ENCODE data around the gene TIAL1.
A peak's percentile ranks its signal among the peaks of the same experiment; 100 is the strongest.

Gene TIAL1

DNA sequence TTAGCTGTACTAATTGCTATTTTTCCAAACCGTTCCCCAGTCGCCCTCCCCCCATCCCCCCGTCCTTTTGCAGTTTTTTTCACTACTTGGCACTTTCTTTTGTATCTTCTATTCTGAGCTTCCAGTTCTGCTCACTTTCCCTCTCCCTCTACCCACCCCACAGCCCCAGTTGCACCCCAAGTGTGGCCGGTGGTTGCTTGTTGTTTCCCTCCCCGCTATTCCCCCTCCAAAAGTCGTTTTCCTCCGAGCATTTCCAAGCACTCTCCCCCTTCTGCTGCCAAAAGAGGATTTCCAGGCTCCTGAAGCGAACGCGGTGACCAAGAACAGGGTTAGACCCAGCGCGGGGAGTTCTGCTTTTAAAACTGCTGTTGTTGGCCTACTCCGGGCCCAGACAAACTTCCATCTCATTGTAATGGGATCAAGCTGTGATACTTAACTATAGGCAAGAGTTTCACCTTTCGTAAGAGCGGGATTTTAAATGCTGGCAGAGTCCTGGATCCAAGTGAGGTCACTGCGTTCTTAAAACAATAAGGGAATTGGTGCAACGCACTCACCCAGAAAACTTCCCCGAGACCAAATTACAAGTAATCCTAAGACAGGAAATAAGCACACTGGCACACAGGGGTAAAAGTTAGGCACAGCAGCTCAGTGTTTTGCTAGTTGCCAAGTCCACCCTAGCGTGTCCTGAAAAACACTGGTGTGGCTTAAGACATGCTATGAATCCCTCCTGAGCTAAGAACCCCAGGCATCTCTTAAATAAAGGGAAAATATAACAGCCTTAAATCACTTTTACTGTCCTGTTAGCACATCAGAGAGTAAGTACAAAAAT is 52.7 kb downstream of the TIAL1 start:
- peaks cover 11% of the 10 kb centered on the region for H3K27me3 Mint-ChIP-seq
- H3K4me1 Mint-ChIP-seq: peaks cover 25% of the 10 kb centered on the region
- H3K4me3 Mint-ChIP-seq: peak overlapping the region; percentile 84 to 90
- DNase-seq (no peak), ATAC-seq (no peak)
- no peaks in the 10 kb centered on the region for H3K9me3 Mint-ChIP-seq
- H3K27ac Mint-ChIP-seq: peak overlapping the region in 1 of 2 donors; percentile 92

DNA sequence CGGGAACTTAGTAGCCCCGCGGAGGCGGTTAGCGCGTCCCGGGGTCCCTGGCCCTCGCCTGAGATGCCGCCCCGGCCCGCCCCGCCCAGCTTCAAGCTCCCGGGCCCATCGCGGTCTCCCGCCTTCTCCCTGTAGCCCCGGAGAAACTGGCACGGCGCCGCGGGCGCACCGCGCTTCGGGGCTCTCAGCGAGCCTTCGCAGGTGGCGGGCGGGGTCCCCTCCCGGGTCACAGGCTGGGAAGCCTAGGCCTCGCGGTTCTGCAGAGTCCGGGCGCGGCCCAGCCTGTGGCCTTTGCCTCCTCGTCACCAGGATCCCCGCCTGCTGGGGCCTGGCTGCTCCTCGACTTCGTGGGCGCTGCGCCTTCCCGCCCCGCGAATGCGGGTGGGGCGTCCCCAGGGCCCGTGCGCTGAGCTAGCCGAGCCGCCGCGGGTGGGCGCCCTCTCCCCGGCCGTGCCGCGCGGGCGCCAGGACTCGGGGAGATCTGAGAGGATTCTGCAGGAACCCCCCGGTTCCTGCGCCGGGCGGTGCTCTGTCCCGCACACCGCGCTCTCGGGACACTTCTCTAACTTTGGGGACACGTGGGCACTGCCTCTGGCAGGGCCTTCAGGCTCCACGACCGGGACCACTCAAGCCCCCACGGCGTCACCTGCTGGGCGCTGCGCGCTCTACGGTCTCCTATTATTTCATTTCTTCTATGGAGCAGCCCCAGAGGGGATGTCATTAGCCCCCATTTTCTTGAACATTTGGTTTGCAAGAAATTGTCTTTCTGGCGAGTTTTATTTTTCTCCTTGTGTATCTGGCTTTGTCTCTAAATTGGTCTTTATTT is 53.6 kb downstream of the TIAL1 start:
- DNase-seq (peak; percentile 70 to 78), ATAC-seq (peak; percentile 61)
- H3K9me3 Mint-ChIP-seq: no peaks in the 10 kb centered on the region

DNA sequence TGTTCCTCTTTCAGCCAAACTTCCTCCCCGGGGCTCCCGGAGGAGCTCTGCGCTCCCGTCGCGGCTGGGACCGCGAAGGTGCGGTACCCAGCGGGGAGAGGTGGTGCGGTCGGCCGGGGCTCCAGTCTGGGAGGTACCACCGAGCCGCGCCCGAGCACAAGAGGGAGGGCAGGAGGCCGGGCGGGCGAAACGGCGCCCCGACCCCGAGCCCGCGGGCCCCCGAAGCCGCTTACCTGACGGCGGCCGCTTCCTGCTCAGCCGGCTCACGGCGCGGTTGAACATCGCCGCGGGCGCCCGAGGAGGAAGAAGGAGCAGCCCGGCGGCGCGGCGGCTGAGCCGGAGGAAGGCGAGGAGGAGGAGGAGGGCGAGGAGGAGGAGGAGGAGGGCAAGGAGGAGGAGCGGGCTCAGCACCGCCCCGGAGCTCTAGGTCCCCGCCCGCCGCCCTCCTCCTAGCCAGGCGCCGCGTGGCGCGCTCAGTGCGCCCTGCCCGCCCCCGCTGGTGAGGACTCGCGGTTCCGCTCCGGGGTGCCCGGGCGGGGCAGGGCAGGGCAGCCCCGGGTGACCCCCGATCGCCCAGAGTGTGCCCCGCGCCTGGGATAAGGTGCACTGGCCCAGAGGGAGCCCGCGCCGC is 54.3 kb downstream of the TIAL1 start, which contains the start of gene RGS10:
Gene RGS10 (minus strand): TSS at position 363 of the 631 bp plus-strand sequence. CDS start 81 bp downstream, at position 282.
- no peaks in the 10 kb centered on the region for H3K9me3 Mint-ChIP-seq
- peak within 1 kb of the TSS; percentile 84 to 90 for H3K4me3 Mint-ChIP-seq
- DNase-seq (peak; percentile 85 to 86), ATAC-seq (peak; percentile 80)
- peak within 1 kb of the TSS; percentile 83 to 92 for H3K27ac Mint-ChIP-seq
- peaks cover 3% of the 10 kb centered on the region for H3K27me3 Mint-ChIP-seq
- H3K4me1 Mint-ChIP-seq: peaks cover 41% of the 10 kb centered on the region

More for the DNA sequence above, 53.6 kb downstream of the TIAL1 start:
- H3K27ac Mint-ChIP-seq: peak overlapping the region; percentile 69 to 92
- peaks cover 34% of the 10 kb centered on the region for H3K4me1 Mint-ChIP-seq
- peaks cover 10% of the 10 kb centered on the region for H3K27me3 Mint-ChIP-seq
- H3K4me3 Mint-ChIP-seq: peak overlapping the region; percentile 84 to 90

DNA sequence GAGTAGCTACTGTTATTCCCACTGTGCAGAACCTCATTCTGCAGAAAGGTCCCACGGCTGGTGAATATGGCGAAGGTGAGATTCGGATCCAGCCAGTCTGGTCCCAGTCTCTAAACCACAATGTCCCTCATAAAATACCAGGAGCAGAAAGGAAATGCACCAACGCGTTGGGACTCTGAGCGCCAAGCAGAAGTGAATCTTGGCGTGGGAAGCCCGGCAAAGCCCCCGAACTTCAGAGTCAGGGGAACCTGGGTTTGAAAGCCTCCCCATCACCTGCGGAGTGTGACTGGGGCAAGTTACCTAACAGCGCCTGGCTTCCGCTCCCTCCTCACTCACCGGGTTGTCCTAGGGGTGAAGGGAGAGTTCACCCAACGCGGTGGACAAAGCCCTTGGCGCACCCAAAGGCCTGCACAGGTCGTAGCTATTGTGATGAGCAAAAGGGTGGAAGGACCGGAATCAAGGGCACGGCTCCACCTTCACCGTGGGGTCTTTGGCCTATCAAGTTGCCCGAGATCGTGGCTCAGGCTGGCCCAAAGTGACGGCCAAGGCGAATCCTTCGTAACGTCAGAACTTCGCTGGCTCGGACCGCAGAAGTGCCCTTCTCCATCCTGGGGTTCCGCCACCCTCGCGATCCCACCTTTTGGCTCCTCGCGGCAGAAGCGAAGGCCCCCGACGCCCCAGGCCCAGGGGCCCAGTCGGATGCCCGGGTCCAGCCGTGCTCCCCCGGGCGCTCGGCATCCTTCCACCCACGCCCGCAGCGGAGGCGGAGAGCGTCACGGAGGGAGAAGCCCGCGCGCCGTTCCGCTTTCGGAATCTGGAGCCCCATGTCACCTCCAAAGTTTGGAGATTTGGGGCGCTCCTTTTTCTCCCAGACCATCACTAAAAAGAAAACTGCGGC is 55.1 kb downstream of the TIAL1 start:
- ATAC-seq (peak; percentile 31), DNase-seq (peak; percentile 71)
- peak overlapping the region; percentile 82 to 83 for H3K4me3 Mint-ChIP-seq
- H3K27ac Mint-ChIP-seq: peak overlapping the region; percentile 83 to 88
- H3K4me1 Mint-ChIP-seq: peaks cover 49% of the 10 kb centered on the region
- H3K27me3 Mint-ChIP-seq: no peaks in the 10 kb centered on the region
- no peaks in the 10 kb centered on the region for H3K9me3 Mint-ChIP-seq

DNA sequence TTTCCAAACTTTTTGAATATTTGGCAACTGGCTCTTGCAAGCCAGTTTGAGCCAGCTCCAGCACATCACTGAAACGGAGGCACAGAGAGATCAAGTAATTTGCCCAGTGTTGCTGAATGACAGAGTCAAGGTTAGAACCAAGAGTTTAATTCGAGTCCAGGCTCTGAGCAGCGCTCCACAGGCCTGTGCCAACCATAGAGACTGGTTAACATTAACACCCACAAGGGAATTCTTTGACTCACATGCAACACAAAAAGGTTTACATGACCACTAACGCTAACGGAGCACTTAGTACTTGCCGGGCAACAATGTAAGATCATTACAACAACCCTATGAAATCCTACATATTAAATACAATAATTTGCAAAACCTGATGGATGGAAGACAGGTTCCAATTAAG is 55.7 kb downstream of the TIAL1 start:
- ATAC-seq (peak; percentile 28), DNase-seq (peak; percentile 28 to 54)

DNA sequence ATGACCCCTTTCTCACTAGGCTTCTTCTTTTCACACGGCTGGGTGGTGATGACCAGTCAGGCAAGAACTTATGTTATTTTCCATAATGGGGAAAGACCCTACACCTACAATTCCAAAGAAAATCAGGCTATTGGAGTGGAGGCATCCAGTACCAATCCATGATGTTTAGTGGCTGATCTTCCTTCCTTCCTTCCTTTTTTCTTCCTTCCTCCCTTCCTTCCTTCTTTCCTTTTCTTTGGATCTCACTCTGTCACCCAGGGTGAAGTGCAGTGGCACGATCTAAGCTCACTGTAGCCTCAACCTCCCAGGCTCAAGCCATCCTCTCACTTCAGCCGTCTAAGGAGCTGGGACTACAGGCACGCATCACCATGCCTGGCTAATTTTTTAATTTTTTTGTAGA is 56.7 kb downstream of the TIAL1 start:
- H3K4me3 Mint-ChIP-seq: peak overlapping the region; percentile 82 to 83
- DNase-seq (no peak), ATAC-seq (no peak)
- peaks cover 65% of the 10 kb centered on the region for H3K4me1 Mint-ChIP-seq
- H3K9me3 Mint-ChIP-seq: no peaks in the 10 kb centered on the region
- H3K27me3 Mint-ChIP-seq: no peaks in the 10 kb centered on the region
- peak overlapping the region; percentile 69 to 88 for H3K27ac Mint-ChIP-seq

More for the DNA sequence above, 55.7 kb downstream of the TIAL1 start:
- Mint-ChIP-seq H3K27ac (peak overlapping the region; percentile 29 to 83), H3K4me1 (peaks cover 55% of the 10 kb centered on the region), H3K4me3 (peak overlapping the region; percentile 82 to 83), H3K27me3 (no peaks in the 10 kb centered on the region), H3K9me3 (no peaks in the 10 kb centered on the region)

DNA sequence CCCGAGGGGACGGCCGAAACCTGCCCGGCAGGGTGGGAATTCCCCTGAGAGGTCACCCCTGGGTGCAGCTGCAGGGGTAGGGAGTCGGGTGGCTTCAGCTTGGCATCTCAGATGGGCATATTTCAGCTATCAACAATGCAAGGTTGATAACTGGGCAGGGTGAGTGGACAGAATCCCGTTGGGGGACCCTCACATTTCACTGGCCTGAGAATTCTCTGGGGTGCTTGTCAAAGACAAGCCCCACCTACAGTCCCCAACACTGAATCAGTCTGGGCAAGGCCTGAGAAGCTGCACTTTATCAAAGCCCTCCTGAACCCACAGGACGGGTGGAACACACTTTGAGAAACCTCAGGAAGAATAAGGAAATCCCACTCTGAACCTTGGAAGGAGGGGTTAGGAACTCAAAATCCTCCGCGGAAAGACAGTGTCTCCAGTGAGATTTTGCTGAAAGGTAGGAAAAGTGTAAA is 57.4 kb downstream of the TIAL1 start:
- H3K4me3 Mint-ChIP-seq: peak overlapping the region; percentile 82 to 83
- peak overlapping the region in 1 of 2 donors; percentile 99 for H3K27ac Mint-ChIP-seq
- H3K4me1 Mint-ChIP-seq: peaks cover 72% of the 10 kb centered on the region
- no peaks in the 10 kb centered on the region for H3K27me3 Mint-ChIP-seq
- H3K9me3 Mint-ChIP-seq: no peaks in the 10 kb centered on the region
- DNase-seq (peak in 1 of 2 donors; percentile 27), ATAC-seq (no peak)

DNA sequence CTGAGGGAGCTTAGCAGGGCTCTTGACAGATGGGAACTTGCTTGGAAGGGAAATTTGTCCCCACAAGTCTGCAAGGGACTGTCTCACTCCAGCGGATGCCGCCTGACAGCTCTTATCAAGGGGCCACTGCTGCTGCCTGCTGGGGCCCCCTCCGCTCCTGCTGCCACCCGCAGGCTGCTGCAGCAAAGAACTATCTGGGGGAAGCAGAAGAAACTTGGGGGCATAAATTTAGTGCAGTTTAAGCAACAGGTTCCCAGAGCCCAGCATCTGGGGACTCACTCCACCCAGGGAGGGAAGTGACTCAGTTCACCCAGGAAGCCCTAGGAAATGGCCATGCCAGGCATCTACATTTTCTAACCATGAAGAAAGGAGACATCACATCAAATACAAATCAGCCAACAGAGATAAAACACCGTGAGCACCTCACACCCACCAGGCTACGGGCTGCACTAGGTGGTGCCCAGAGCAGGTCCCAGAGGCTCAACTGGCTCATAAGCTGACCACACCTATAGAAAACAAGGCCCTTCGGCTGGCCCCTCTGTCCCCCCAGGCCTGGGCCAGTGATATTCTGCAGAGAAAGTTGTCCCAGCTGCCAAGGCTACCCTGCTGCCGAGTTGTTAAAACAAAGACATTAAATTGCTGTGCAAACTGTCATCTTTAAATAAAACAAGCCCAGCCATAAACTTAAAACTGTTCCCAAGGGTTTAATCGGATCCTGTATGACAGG is 58.0 kb downstream of the TIAL1 start:
- no peaks in the 10 kb centered on the region for H3K9me3 Mint-ChIP-seq
- ATAC-seq: no peak
- H3K27ac Mint-ChIP-seq: peak overlapping the region; percentile 94 to 99
- H3K4me1 Mint-ChIP-seq: peaks cover 68% of the 10 kb centered on the region
- H3K27me3 Mint-ChIP-seq: no peaks in the 10 kb centered on the region
- peak; percentile 42 to 43 for DNase-seq
- peak overlapping the region; percentile 82 to 83 for H3K4me3 Mint-ChIP-seq

DNA sequence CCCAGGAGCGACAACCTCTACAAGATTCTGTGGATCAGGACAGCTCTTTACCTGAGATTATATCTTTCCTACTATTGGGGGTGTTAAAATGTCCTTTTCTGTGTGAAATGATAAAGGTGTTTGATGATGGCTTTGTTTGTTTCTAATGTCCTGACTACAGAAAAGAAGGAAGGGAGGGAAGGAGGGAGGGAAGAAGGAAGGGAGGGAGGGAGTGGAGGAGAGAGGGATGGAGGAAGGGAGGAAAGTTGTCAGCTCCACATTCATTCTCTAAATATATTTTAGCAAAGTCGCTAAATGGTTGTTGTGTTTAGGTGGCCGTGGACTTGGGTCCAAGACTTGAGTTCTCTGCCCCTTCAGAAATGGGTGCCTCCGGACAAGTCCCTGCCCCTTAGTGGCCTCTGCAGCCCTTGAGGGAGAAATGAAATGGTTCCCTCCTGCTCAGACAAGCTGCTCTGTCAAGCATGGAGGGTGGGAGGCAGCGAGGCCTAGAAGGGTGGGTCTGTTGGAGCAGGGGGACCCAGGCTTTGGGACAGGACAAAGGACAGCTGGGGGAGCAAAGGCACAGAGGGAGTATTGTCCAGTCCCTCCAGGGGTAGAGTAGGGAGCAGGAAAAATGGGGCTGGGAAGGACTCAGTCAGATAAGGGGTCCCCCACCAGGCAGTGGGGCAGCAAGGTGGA is 58.7 kb downstream of the TIAL1 start:
- Mint-ChIP-seq H3K27ac (peak overlapping the region; percentile 94 to 99), H3K4me3 (peak overlapping the region; percentile 82 to 83), H3K4me1 (peaks cover 67% of the 10 kb centered on the region), H3K9me3 (no peaks in the 10 kb centered on the region), H3K27me3 (no peaks in the 10 kb centered on the region)
- DNase-seq (no peak), ATAC-seq (no peak)

DNA sequence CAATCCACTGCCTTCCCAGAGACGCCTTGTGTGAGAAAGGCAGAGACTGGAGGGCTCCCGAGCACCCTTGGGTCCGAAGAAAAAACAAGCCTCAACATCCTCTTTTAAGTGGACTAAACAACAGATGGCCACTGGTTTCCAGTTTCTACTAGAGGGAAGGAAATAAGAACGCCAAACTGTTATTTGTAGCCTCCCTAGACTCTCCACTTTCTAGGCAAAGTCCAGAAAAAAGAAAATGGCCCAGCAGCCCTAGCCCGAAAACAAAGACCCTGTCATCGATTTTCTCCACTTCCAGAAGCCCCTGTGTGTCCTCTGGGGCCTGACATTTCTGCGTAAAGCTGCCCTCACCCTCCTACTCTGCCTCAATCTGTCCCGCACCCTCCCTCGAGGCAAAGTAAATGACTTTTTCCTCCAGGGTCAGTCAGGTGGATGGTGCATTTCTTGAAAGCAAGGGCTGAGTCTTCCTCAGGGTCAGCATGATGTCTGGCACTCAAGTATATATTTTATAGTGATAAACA is 60.2 kb downstream of the TIAL1 start:
- H3K9me3 Mint-ChIP-seq: no peaks in the 10 kb centered on the region
- H3K4me1 Mint-ChIP-seq: peaks cover 83% of the 10 kb centered on the region
- H3K27me3 Mint-ChIP-seq: no peaks in the 10 kb centered on the region
- ATAC-seq (no peak), DNase-seq (no peak)
- peak overlapping the region; percentile 82 to 83 for H3K4me3 Mint-ChIP-seq
- peak overlapping the region; percentile 94 to 99 for H3K27ac Mint-ChIP-seq

DNA sequence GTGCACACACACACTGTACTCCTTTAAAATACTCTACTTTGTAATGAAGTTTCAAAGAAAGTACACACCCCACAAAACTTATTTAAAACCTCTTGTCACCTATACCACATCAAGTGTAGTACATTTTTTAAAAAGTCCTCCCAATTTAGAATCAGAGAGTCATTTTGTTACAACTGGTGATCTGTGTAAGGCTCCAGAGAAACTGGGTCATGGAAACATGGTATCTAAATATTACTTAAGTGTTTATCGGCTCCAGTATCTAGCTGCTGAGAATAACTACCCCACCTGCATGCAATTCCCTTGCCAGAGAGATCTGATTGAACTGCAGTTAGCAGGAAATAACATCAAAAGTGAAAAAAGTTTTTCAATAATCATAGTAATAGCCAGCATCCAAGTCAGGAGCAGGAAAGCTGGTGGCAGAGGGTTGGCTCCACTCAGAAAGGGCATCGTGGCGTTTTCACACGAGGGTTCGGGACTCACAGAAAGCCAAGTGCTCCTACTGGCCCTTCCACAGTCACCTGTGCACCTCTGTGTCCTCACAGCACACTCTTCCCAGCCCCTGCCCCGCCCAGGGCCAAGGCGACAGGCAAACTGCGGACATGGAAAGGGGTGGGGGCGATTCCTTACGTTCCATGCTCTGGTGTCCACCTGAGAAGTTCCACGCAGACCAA is 60.8 kb downstream of the TIAL1 start:
- H3K4me1 Mint-ChIP-seq: peaks cover 89% of the 10 kb centered on the region
- peak overlapping the region; percentile 82 to 83 for H3K4me3 Mint-ChIP-seq
- H3K27me3 Mint-ChIP-seq: no peaks in the 10 kb centered on the region
- DNase-seq (no peak), ATAC-seq (peak; percentile 34)
- no peaks in the 10 kb centered on the region for H3K9me3 Mint-ChIP-seq
- H3K27ac Mint-ChIP-seq: peak overlapping the region; percentile 94 to 99

DNA sequence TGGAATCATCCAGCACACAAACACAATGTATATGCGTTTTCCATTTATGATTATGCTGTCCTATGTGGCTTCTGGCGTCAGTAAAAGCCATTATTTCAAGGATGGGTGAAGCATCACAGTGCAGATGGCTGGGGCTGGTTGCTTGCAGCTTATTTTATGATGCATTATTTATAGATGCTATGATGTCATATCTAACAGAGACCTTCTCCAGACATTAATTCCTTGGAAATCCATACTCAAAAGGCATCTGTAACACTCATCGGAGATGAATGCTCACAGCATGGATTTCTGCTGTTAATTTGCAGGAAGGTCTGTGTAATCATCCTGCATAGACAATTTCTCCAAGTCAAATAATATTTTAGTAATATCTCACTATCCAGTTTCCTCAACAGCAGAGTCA is 61.5 kb downstream of the TIAL1 start:
- peak overlapping the region; percentile 82 to 83 for H3K4me3 Mint-ChIP-seq

DNA sequence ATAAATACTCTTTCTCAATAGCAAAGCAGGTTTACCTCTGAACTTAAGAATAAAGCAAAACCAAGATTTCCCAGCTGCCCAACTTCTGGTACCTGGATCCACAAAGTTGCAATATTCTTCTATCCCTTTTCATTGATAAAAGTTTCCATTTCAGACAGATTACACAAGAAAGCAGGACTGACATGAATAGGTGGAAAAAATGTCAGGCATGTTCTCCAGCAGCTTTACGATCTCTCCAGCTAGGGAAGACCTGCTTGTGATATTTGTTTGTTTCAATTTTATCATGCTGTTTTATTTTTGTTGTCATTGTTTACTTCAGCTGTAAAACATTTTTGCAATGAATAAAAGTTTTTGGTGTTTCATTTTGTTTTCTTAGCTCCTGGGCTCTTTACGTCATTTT is 63.3 kb downstream of the TIAL1 start:
- H3K27ac Mint-ChIP-seq: no peak overlapping the region
- no peaks in the 10 kb centered on the region for H3K9me3 Mint-ChIP-seq
- DNase-seq (no peak), ATAC-seq (no peak)
- peak overlapping the region; percentile 44 to 64 for H3K4me3 Mint-ChIP-seq
- H3K27me3 Mint-ChIP-seq: no peaks in the 10 kb centered on the region
- peaks cover 93% of the 10 kb centered on the region for H3K4me1 Mint-ChIP-seq

More for the DNA sequence above, 61.5 kb downstream of the TIAL1 start:
- ATAC-seq: no peak
- DNase-seq: no peak
- H3K27me3 Mint-ChIP-seq: no peaks in the 10 kb centered on the region
- peak overlapping the region in 1 of 2 donors; percentile 42 for H3K27ac Mint-ChIP-seq
- H3K9me3 Mint-ChIP-seq: no peaks in the 10 kb centered on the region
- peaks cover 94% of the 10 kb centered on the region for H3K4me1 Mint-ChIP-seq
